Lung (tissue), 12 donors: ENCODE results near the gene NRG3. TPM values are rescaled to one million over a fixed set of nuclear protein-coding genes. Genes with fewer than 3 reads are reported as not detected.

Experiments used
- ATAC-seq: fragments of 200-7000 bp; cut with Tn5 transposase; one replicate; pipeline ENCODE4 v1.9.1; 2020; ENCODE audit warnings: moderate number of reproducible peaks; ENCODE audit not compliant: insufficient read depth, low FRiP score
- DNase-seq, 3 donors: peaks; one replicate each; pipeline ENCODE4 v3.0.0-alpha.2; 2013 to 2017
- H3K27ac ChIP-seq, 2 donors: one replicate each; pipeline ENCODE4 v1.5.1; 2013; ENCODE audit warnings: mild to moderate bottlenecking in 2 of 2, moderate library complexity in 2 of 2, control low read depth in 1 of 2, inconsistent platforms in 1 of 2, low read depth in 1 of 2, low read length in 1 of 2
- H3K27me3 ChIP-seq, 3 donors: one replicate each; pipeline ENCODE4 v1.5.1; 2013; ENCODE audit warnings: low read length in 2 of 3; ENCODE audit not compliant: control insufficient read depth in 3 of 3, insufficient read depth in 3 of 3
- H3K36me3 ChIP-seq, 4 donors: one replicate each; pipeline ENCODE4 v1.5.1; 2013; ENCODE audit warnings: low read length in 4 of 4, mild to moderate bottlenecking in 1 of 4, moderate library complexity in 1 of 4; ENCODE audit not compliant: control insufficient read depth in 4 of 4, insufficient read depth in 4 of 4
- H3K4me1 ChIP-seq, 5 donors: one replicate each; pipeline ENCODE4 v1.5.1; 2013; ENCODE audit warnings: low read length in 5 of 5, mild to moderate bottlenecking in 2 of 5, moderate library complexity in 1 of 5; ENCODE audit not compliant: control insufficient read depth in 5 of 5, insufficient read depth in 5 of 5
- H3K4me3 ChIP-seq: one replicate; pipeline ENCODE4 v1.5.1; 2013; ENCODE audit warnings: mild to moderate bottlenecking, control low read depth, moderate library complexity
- H3K9ac ChIP-seq, 2 donors: one replicate each; pipeline ENCODE4 v1.5.1; 2013; ENCODE audit warnings: low read length in 2 of 2, control low read depth in 1 of 2; ENCODE audit not compliant: insufficient read depth in 1 of 2
- H3K9me3 ChIP-seq, 4 donors: one replicate each; pipeline ENCODE4 v1.5.1; 2013; ENCODE audit warnings: low read length in 3 of 4, mild to moderate bottlenecking in 1 of 4, moderate library complexity in 1 of 4; ENCODE audit not compliant: control insufficient read depth in 4 of 4, insufficient read depth in 3 of 4
- WGBS, 2 donors: extraction: QIAGEN DNeasy Blood & Tissue Kit; methylation state at CpG; one replicate each; pipeline ENCODE4 v1.1.7; 2013; 5-methylcytosine and 5-hydroxymethylcytosine counted together
- polyA plus RNA-seq, 2 donors: library from polyadenylated mRNA; stranded (reverse); fragments of 200-250 nt; gene quantifications; one replicate each; pipeline ENCODE4 v1.2.1, GENCODE V29; 2013
- total RNA-seq, 2 donors: library from RNA; depleted of rRNA in 1 of 2; stranded (reverse); fragments of >200 nt in 1 of 2; gene quantifications; one replicate each; pipeline ENCODE4 v1.2.1, GENCODE V29; 2014 to 2021
- TF ChIP-seq, protein P1 (sequence below): IDR thresholded peaks from 2 replicates; pipeline ENCODE4 v1.5.1; 2012; ENCODE audit warnings: mild to moderate bottlenecking; ENCODE audit errors: control extremely low read depth, extremely low read depth
- donor health status: control.
- donor health status: control.
- donor health status: Bipolar disorder and iron deficiency.
- donor health status: healthy.
- donor health status: DM: yes; HTN: yes; CAD: no.

Gene NRG3
- total and polyA plus RNA-seq, 4 donors = 0.49 to 2.0 (median 0.84) TPM

GRCh38 chr10:82653244-82654155 lies 778.5 kb downstream of the NRG3 start:
- H3K9me3 ChIP-seq = peaks cover 0 to 7% (median 2%) of the 10 kb centered on the region in 4 donors
- no peak overlapping the region for H3K27ac ChIP-seq
- DNase-seq = peak in 2 of 3 donors; percentile 29 to 33
- H3K36me3 ChIP-seq = no peaks in the 10 kb centered on the region
- 73 to 86% methylated on average over 7 of the region's 7 CpGs for WGBS, 2 donors
- TF ChIP-seq, protein P1, sequence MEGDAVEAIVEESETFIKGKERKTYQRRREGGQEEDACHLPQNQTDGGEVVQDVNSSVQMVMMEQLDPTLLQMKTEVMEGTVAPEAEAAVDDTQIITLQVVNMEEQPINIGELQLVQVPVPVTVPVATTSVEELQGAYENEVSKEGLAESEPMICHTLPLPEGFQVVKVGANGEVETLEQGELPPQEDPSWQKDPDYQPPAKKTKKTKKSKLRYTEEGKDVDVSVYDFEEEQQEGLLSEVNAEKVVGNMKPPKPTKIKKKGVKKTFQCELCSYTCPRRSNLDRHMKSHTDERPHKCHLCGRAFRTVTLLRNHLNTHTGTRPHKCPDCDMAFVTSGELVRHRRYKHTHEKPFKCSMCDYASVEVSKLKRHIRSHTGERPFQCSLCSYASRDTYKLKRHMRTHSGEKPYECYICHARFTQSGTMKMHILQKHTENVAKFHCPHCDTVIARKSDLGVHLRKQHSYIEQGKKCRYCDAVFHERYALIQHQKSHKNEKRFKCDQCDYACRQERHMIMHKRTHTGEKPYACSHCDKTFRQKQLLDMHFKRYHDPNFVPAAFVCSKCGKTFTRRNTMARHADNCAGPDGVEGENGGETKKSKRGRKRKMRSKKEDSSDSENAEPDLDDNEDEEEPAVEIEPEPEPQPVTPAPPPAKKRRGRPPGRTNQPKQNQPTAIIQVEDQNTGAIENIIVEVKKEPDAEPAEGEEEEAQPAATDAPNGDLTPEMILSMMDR = no peak
- ATAC-seq = no peak
- H3K27me3 ChIP-seq = no peaks in the 10 kb centered on the region
- H3K9ac ChIP-seq = no peak overlapping the region
- H3K4me1 ChIP-seq = no peaks in the 10 kb centered on the region
- H3K4me3 ChIP-seq = no peak overlapping the region

GRCh38 chr10:82660205-82660604 lies 785.2 kb downstream of the NRG3 start:
- peak in 2 of 3 donors; percentile 19 to 23 for DNase-seq
- H3K36me3 ChIP-seq = no peaks in the 10 kb centered on the region
- TF ChIP-seq, protein P1 = no peak
- no peak for ATAC-seq
- H3K9me3 ChIP-seq = no peaks in the 10 kb centered on the region
- H3K27ac ChIP-seq = no peak overlapping the region
- peaks cover 0 to 4% (median 0%) of the 10 kb centered on the region in 5 donors for H3K4me1 ChIP-seq
- no peak overlapping the region for H3K4me3 ChIP-seq
- H3K27me3 ChIP-seq = no peaks in the 10 kb centered on the region
- no peak overlapping the region for H3K9ac ChIP-seq

GRCh38 chr10:82660986-82661385 lies 786.0 kb downstream of the NRG3 start:
- Histone ChIP-seq H3K27ac (no peak overlapping the region), H3K9ac (no peak overlapping the region), H3K9me3 (no peaks in the 10 kb centered on the region), H3K4me3 (no peak overlapping the region), H3K27me3 (no peaks in the 10 kb centered on the region), H3K36me3 (no peaks in the 10 kb centered on the region), H3K4me1 (peaks cover 0 to 4% (median 0%) of the 10 kb centered on the region in 5 donors)
- 17 to 40% methylated on average over 1 of the region's 1 CpG for WGBS, 2 donors
- ATAC-seq (no peak), DNase-seq (peak in 2 of 3 donors; percentile 22 to 37)
- TF ChIP-seq, protein P1 = no peak
